AG08396 (cell line): Measurements from ENCODE around the gene SSX5.
"Not testable (repeated sequence)": the region's sequence is repeated elsewhere in the genome, so short reads cannot be mapped to it uniquely, and the experiment has no call there.

ENCODE experiments used
- DNase-seq: peaks from one replicate; pipeline ENCODE4 v3.0.0; 2012; ENCODE audit warnings: low spot score, mixed read lengths

The SSX5 gene

DNA sequence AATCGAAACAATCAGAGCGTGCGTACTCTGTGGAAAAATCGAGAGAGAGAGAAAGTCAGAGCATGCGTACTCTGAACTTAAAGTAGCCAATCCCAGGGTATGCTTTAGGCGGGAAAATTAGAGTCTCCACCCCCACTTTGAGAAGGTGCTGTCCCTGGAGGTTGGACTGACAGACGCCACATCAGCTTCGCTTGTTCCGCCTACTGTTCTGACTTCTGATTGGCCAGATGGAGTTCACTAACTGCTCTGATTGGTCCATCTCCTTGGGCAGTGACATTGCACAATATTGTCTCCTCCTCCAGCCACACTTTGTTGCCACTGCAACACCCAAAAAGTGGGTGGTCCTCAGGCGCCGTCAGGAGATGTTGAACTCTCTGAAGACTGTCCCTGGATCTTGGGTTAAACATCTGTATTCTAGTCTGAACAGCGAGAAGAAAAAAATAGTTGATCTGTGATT lies at the start of gene SSX5:
TSS of gene SSX5 (minus strand) at position 51 of the 457 bp plus-strand sequence. CDS start 1,437 bp downstream, outside the sequence.
- DNase-seq: no peak

DNA sequence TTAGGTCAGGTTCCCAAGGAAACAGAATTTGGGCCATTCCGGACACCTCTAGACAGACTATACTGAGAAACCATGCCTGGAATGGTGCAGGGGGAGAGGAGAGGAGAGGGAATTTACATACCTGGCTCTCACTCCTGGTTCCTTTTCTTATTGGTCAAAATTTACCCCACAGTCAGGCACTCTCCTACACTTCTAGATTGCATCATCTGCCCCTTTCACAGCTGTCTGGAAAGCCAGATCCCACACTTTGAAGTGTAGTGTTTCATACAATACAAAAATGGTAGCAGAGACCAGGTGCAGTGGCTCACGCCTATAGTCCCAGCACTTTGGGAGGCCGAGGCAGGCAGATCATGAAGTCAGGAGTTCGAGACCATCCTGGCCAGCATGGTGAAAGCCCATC lies 27.6 kb upstream of the SSX5 start:
- not testable (repeated sequence) for DNase-seq

- not testable (repeated sequence) for DNase-seq
Observed at GRCh38 chrX:48214341-48214740, 17.7 kb upstream of the SSX5 start.

DNA sequence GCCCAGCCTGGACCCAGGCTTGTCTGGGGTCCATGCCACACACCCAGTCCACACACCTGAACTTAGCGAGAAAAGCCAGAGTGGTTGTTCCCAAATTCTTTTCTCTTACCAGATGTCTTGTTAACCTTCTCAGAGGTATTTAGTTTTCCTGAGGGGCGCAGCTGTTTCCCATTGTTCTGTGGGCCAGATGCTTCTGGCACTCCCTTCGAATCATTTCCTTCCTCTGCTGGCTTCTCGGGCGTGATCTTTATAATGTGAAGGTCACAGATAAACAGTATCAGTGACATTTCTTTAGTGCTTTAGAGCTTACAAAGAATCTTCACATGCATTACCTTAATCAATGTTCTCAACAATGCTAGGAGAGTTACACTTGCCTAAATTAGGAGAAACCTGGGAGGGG lies 6.6 kb downstream of the SSX5 start:
- DNase-seq: not testable (repeated sequence)

- not testable (repeated sequence) for DNase-seq
Observed at GRCh38 chrX:48181882-48182281, 14.7 kb downstream of the SSX5 start.

DNA sequence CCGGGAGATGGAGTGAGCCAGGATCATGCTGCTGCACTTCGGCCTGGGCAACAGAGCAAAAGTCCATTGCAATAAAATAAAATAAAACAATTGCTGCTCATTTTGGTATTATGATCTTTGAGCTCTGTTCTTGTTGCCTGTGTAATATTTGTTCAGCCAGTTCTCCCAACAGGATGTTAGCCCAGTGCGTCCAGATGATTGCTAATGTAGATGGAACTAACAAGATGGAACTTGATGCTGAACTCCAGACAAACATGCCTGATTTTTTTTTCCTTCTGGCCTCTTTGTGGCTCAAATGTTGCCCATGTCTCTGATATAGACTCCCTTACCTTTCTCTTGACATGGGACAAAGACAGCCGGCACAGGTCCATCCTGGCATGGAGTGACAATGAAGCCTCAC lies 15.8 kb downstream of the SSX5 start:
- DNase-seq: no peak

GRCh38 chrX:48179691-48180090 lies 16.9 kb downstream of the SSX5 start:
- DNase-seq: no peak

- DNase-seq: not testable (repeated sequence)
Observed at GRCh38 chrX:48166322-48166721, 30.3 kb downstream of the SSX5 start.

GRCh38 chrX:48165241-48165640 lies 31.4 kb downstream of the SSX5 start:
- DNase-seq: no peak

GRCh38 chrX:48156014-48156413 lies 40.6 kb downstream of the SSX5 start:
- DNase-seq: no peak

- no peak for DNase-seq
Observed at GRCh38 chrX:48154796-48155195, 41.8 kb downstream of the SSX5 start.

DNA sequence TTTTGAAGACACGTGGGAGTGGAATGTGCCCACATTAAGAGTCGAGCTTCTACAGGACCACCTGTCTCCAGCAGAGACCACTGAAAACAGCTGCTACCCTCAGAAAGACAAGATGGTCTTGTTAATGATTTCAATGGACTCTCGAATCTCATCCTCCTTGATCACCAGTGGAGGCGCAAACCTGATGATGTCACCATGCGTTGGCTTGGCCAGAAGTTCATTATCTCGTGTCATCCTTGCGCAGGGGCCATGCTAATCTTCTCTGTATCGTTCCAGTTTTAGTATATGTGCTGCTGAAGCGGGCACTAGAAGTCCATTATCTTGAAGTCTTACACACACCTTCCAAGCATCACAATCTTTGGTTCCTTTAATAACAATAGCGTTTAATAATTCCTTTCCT lies 42.8 kb downstream of the SSX5 start:
- no peak for DNase-seq

- not testable (repeated sequence) for DNase-seq
Observed at GRCh38 chrX:48142697-48143096, 53.9 kb downstream of the SSX5 start.

DNA sequence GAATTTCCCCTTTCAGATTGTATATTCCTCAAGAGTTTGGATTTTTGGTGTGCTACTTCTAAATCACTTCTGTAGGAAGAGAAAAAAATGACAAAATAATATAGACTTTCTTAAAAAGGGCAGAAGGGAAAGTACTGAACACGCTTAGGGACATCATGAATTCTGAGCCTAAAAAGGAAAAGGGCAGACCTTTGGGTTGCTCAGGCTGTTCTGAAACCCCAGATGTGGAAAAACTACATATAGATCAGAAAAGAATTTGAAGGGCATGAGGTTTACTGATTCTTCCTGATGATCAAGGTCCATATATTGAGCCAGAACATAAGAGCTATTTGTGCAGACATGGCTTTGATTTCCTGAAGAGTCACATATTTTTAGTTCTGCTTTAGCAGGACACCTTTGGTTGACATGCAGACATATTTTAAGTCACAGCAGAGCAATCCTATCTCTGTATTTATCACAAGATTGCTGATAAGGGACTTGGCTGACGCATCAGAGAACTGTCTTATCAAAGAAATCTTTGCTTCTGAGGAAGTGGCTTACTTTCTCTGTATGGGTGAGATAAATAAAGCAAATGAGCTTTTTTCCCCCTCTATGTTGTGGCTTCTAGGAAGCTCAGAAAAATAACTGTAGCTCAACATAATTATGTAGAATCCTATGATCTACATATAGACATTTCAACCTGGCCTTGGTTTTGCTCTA lies 54.6 kb downstream of the SSX5 start:
- DNase-seq: not testable (repeated sequence)

GRCh38 chrX:48139076-48139475 lies 57.5 kb downstream of the SSX5 start:
- not testable (repeated sequence) for DNase-seq
